ENCODE results near the gene CCDC85A. TPM values are rescaled to one million over a fixed set of nuclear protein-coding genes. Genes with fewer than 3 reads are reported as not detected.

Gene CCDC85A
- total and polyA plus RNA-seq, 5 donors from 2014 or later, result not detected

- Histone ChIP-seq H3K27me3 (ENCODE audit: control insufficient read depth, insufficient read depth, low read length) (no peaks in the 10 kb centered on the region), H3K4me3 (ENCODE audit: low read depth, low read length) (no peak overlapping the region), H3K4me1 (ENCODE audit: control insufficient read depth, insufficient read depth, low read length, poor library complexity, severe bottlenecking) (no peaks in the 10 kb centered on the region), H3K9me3 (ENCODE audit: control insufficient read depth in 2 of 2, low read length in 2 of 2) (no peaks in the 10 kb centered on the region), H3K27ac (ENCODE audit: insufficient read depth, low read length, poor library complexity, severe bottlenecking) (no peak overlapping the region), H3K36me3 (ENCODE audit: control insufficient read depth, insufficient read depth, low read length) (no peaks in the 10 kb centered on the region)
- peaks cover 0 to 4% (median 2%) of the 10 kb centered on the region in 7 donors for H3K9me3 Mint-ChIP-seq
- H3K4me3 Mint-ChIP-seq, result no peak overlapping the region
- no peak overlapping the region for H3K27ac Mint-ChIP-seq
- ATAC-seq (ENCODE audit: low read depth in 2 of 2), result no peak
- no peaks in the 10 kb centered on the region for H3K27me3 Mint-ChIP-seq
- no peak for DNase-seq
- H3K4me1 Mint-ChIP-seq, result no peaks in the 10 kb centered on the region
- H3K36me3 Mint-ChIP-seq, result no peaks in the 10 kb centered on the region
These were observed 148.0 kb downstream of the CCDC85A start for GRCh38 chr2:56331810-56332209.

GRCh38 chr2:56333812-56334485, 150.2 kb downstream of the CCDC85A start:
- H3K9me3 Mint-ChIP-seq, result peaks cover 0 to 8% (median 2%) of the 10 kb centered on the region in 7 donors
- ATAC-seq (ENCODE audit: low read depth in 2 of 2), result no peak
- H3K27me3 Mint-ChIP-seq, result no peaks in the 10 kb centered on the region
- H3K27ac Mint-ChIP-seq, result no peak overlapping the region
- H3K4me3 Mint-ChIP-seq, result no peak overlapping the region
- Histone ChIP-seq H3K27ac (ENCODE audit: insufficient read depth, low read length, poor library complexity, severe bottlenecking) (no peak overlapping the region), H3K27me3 (ENCODE audit: control insufficient read depth, insufficient read depth, low read length) (no peaks in the 10 kb centered on the region), H3K4me1 (ENCODE audit: control insufficient read depth, insufficient read depth, low read length, poor library complexity, severe bottlenecking) (no peaks in the 10 kb centered on the region), H3K9me3 (ENCODE audit: control insufficient read depth in 2 of 2, low read length in 2 of 2) (no peaks in the 10 kb centered on the region), H3K36me3 (ENCODE audit: control insufficient read depth, insufficient read depth, low read length) (no peaks in the 10 kb centered on the region), H3K4me3 (ENCODE audit: low read depth, low read length) (no peak overlapping the region)
- H3K36me3 Mint-ChIP-seq, result no peaks in the 10 kb centered on the region
- H3K4me1 Mint-ChIP-seq, result no peaks in the 10 kb centered on the region
- no peak for DNase-seq

GRCh38 chr2:56334622-56335021, 150.8 kb downstream of the CCDC85A start:
- no peak overlapping the region for H3K27ac Mint-ChIP-seq
- DNase-seq, result no peak
- no peak for ATAC-seq (ENCODE audit: low read depth in 2 of 2)
- Histone ChIP-seq H3K9me3 (ENCODE audit: control insufficient read depth in 2 of 2, low read length in 2 of 2) (no peaks in the 10 kb centered on the region), H3K36me3 (ENCODE audit: control insufficient read depth, insufficient read depth, low read length) (no peaks in the 10 kb centered on the region), H3K27me3 (ENCODE audit: control insufficient read depth, insufficient read depth, low read length) (no peaks in the 10 kb centered on the region), H3K27ac (ENCODE audit: insufficient read depth, low read length, poor library complexity, severe bottlenecking) (no peak overlapping the region), H3K4me3 (ENCODE audit: low read depth, low read length) (no peak overlapping the region), H3K4me1 (ENCODE audit: control insufficient read depth, insufficient read depth, low read length, poor library complexity, severe bottlenecking) (no peaks in the 10 kb centered on the region)
- H3K9me3 Mint-ChIP-seq, result peaks cover 0 to 8% (median 2%) of the 10 kb centered on the region in 7 donors
- no peak overlapping the region for H3K4me3 Mint-ChIP-seq
- H3K36me3 Mint-ChIP-seq, result no peaks in the 10 kb centered on the region
- no peaks in the 10 kb centered on the region for H3K27me3 Mint-ChIP-seq
- no peaks in the 10 kb centered on the region for H3K4me1 Mint-ChIP-seq

GRCh38 chr2:56335101-56335500, 151.3 kb downstream of the CCDC85A start:
- no peaks in the 10 kb centered on the region for H3K27me3 ChIP-seq (ENCODE audit: control insufficient read depth, insufficient read depth, low read length)
- Mint-ChIP-seq H3K36me3 (no peaks in the 10 kb centered on the region), H3K9me3 (peaks cover 0 to 8% (median 2%) of the 10 kb centered on the region in 7 donors), H3K27ac (no peak overlapping the region), H3K27me3 (no peaks in the 10 kb centered on the region), H3K4me1 (no peaks in the 10 kb centered on the region), H3K4me3 (no peak overlapping the region)
- no peak overlapping the region for H3K27ac ChIP-seq (ENCODE audit: insufficient read depth, low read length, poor library complexity, severe bottlenecking)
- no peak for ATAC-seq (ENCODE audit: low read depth in 2 of 2)
- no peak overlapping the region for H3K4me3 ChIP-seq (ENCODE audit: low read depth, low read length)
- H3K4me1 ChIP-seq (ENCODE audit: control insufficient read depth, insufficient read depth, low read length, poor library complexity, severe bottlenecking), result no peaks in the 10 kb centered on the region
- DNase-seq, result no peak
- no peaks in the 10 kb centered on the region for H3K9me3 ChIP-seq (ENCODE audit: control insufficient read depth in 2 of 2, low read length in 2 of 2)
- H3K36me3 ChIP-seq (ENCODE audit: control insufficient read depth, insufficient read depth, low read length), result no peaks in the 10 kb centered on the region

- H3K36me3 ChIP-seq (ENCODE audit: control insufficient read depth, insufficient read depth, low read length), result no peaks in the 10 kb centered on the region
- no peak overlapping the region for H3K27ac ChIP-seq (ENCODE audit: insufficient read depth, low read length, poor library complexity, severe bottlenecking)
- ATAC-seq (ENCODE audit: low read depth in 2 of 2) (no peak), DNase-seq (no peak)
- no peaks in the 10 kb centered on the region for H3K4me1 ChIP-seq (ENCODE audit: control insufficient read depth, insufficient read depth, low read length, poor library complexity, severe bottlenecking)
- H3K4me1 Mint-ChIP-seq, result no peaks in the 10 kb centered on the region
- H3K27me3 ChIP-seq (ENCODE audit: control insufficient read depth, insufficient read depth, low read length), result no peaks in the 10 kb centered on the region
- H3K4me3 Mint-ChIP-seq, result no peak overlapping the region
- no peak overlapping the region for H3K27ac Mint-ChIP-seq
- H3K9me3 ChIP-seq (ENCODE audit: control insufficient read depth in 2 of 2, low read length in 2 of 2), result no peaks in the 10 kb centered on the region
- no peaks in the 10 kb centered on the region for H3K27me3 Mint-ChIP-seq
- H3K9me3 Mint-ChIP-seq, result peaks cover 0 to 4% (median 2%) of the 10 kb centered on the region in 7 donors
- no peaks in the 10 kb centered on the region for H3K36me3 Mint-ChIP-seq
- H3K4me3 ChIP-seq (ENCODE audit: low read depth, low read length), result no peak overlapping the region
These were observed 153.6 kb downstream of the CCDC85A start for GRCh38 chr2:56337342-56337741.

GRCh38 chr2:56338232-56338631, 154.4 kb downstream of the CCDC85A start:
- Mint-ChIP-seq H3K4me3 (no peak overlapping the region), H3K4me1 (no peaks in the 10 kb centered on the region), H3K36me3 (no peaks in the 10 kb centered on the region), H3K9me3 (peaks cover 0 to 4% (median 2%) of the 10 kb centered on the region in 7 donors), H3K27me3 (no peaks in the 10 kb centered on the region), H3K27ac (no peak overlapping the region)
- Histone ChIP-seq H3K36me3 (ENCODE audit: control insufficient read depth, insufficient read depth, low read length) (no peaks in the 10 kb centered on the region), H3K4me1 (ENCODE audit: control insufficient read depth, insufficient read depth, low read length, poor library complexity, severe bottlenecking) (no peaks in the 10 kb centered on the region), H3K27ac (ENCODE audit: insufficient read depth, low read length, poor library complexity, severe bottlenecking) (no peak overlapping the region), H3K9me3 (ENCODE audit: control insufficient read depth in 2 of 2, low read length in 2 of 2) (no peaks in the 10 kb centered on the region), H3K27me3 (ENCODE audit: control insufficient read depth, insufficient read depth, low read length) (no peaks in the 10 kb centered on the region), H3K4me3 (ENCODE audit: low read depth, low read length) (no peak overlapping the region)
- ATAC-seq (ENCODE audit: low read depth in 2 of 2) (no peak), DNase-seq (no peak)

- Mint-ChIP-seq H3K36me3 (no peaks in the 10 kb centered on the region), H3K27ac (no peak overlapping the region), H3K9me3 (peaks cover 0 to 3% (median 0%) of the 10 kb centered on the region in 7 donors), H3K4me1 (no peaks in the 10 kb centered on the region), H3K27me3 (no peaks in the 10 kb centered on the region), H3K4me3 (no peak overlapping the region)
- Histone ChIP-seq H3K36me3 (ENCODE audit: control insufficient read depth, insufficient read depth, low read length) (no peaks in the 10 kb centered on the region), H3K4me1 (ENCODE audit: control insufficient read depth, insufficient read depth, low read length, poor library complexity, severe bottlenecking) (no peaks in the 10 kb centered on the region), H3K27me3 (ENCODE audit: control insufficient read depth, insufficient read depth, low read length) (no peaks in the 10 kb centered on the region), H3K4me3 (ENCODE audit: low read depth, low read length) (no peak overlapping the region), H3K9me3 (ENCODE audit: control insufficient read depth in 2 of 2, low read length in 2 of 2) (no peaks in the 10 kb centered on the region), H3K27ac (ENCODE audit: insufficient read depth, low read length, poor library complexity, severe bottlenecking) (no peak overlapping the region)
- ATAC-seq (ENCODE audit: low read depth in 2 of 2) (no peak), DNase-seq (no peak)
These were observed 161.0 kb downstream of the CCDC85A start for GRCh38 chr2:56344771-56345170.

- Mint-ChIP-seq H3K27me3 (no peaks in the 10 kb centered on the region), H3K36me3 (no peaks in the 10 kb centered on the region), H3K4me1 (no peaks in the 10 kb centered on the region), H3K4me3 (no peak overlapping the region), H3K9me3 (peaks cover 0 to 2% (median 0%) of the 10 kb centered on the region in 7 donors), H3K27ac (no peak overlapping the region)
- DNase-seq (no peak), ATAC-seq (ENCODE audit: low read depth in 2 of 2) (no peak)
- no peaks in the 10 kb centered on the region for H3K9me3 ChIP-seq (ENCODE audit: control insufficient read depth in 2 of 2, low read length in 2 of 2)
- H3K27me3 ChIP-seq (ENCODE audit: control insufficient read depth, insufficient read depth, low read length), result no peaks in the 10 kb centered on the region
- no peaks in the 10 kb centered on the region for H3K4me1 ChIP-seq (ENCODE audit: control insufficient read depth, insufficient read depth, low read length, poor library complexity, severe bottlenecking)
- no peak overlapping the region for H3K4me3 ChIP-seq (ENCODE audit: low read depth, low read length)
- no peak overlapping the region for H3K27ac ChIP-seq (ENCODE audit: insufficient read depth, low read length, poor library complexity, severe bottlenecking)
- H3K36me3 ChIP-seq (ENCODE audit: control insufficient read depth, insufficient read depth, low read length), result no peaks in the 10 kb centered on the region
These were observed 164.1 kb downstream of the CCDC85A start for GRCh38 chr2:56347881-56348280.
